ENCODE data around the gene USF1. TPM values are rescaled to one million over a fixed set of nuclear protein-coding genes. Genes with fewer than 3 reads are reported as not detected.
A peak's percentile ranks its signal among the peaks of the same experiment; 100 is the strongest.

USF1 gene, protein sequence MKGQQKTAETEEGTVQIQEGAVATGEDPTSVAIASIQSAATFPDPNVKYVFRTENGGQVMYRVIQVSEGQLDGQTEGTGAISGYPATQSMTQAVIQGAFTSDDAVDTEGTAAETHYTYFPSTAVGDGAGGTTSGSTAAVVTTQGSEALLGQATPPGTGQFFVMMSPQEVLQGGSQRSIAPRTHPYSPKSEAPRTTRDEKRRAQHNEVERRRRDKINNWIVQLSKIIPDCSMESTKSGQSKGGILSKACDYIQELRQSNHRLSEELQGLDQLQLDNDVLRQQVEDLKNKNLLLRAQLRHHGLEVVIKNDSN
- total RNA-seq (2022) (72.1 and 75.4 TPM in 2 replicates), Bru-seq, nascent RNA (percentile 74 among the genes with signal in this experiment), BruChase-seq, experiment 1, labeled RNA remaining after a 6-hour chase (percentile 83 among the genes with signal in this experiment), BruChase-seq, experiment 2, labeled RNA remaining after a 2-hour chase (percentile 89 among the genes with signal in this experiment)
- long read RNA-seq, partial matches to known transcripts = 0 of 12 reads
- long read RNA-seq, other reads (novel, unspliced or antisense) = 5 of 12 reads

DNA sequence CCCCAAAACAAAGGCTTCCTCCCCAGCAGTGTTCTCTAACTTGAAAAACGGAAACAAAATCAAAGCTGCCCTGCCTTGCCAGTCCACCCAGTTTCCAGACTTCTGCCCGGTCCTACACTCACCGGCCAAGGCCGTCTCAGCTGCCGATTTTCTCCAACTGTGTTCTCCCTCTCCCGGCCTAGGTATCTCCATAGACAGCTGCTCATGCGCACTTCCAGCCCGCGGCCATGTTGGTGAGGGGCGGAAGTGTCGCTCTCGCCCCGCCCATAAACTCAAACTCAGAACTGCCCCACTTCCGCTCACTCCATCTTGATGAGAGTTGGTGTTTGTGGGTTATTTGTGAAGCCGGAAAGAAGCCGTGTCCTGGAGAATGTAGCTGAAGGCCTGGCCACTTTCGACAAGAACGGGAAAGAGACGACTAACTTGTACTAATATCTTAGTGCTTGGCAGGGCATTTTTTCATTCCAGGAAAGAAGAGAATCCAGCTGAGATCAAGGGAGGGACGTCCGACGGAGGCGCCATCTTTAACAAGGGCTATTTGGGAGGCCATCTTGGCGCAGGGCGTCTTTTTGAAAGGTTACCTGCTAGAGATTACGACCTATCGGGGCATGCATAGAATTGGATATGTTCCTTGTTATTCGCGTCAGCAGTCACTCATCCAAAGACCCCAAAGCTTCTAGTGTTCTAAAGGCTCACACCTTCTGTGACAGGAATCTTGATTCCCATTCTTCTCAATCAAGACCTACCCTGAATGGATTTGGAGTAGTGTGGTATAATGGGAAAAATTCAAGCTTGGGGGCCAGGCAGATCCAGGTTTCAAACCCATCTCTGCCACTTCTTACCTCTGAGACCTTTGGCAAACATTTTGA is at the start of gene USF1:
Gene USF1 (minus strand): TSS at position 242 of the 869 bp plus-strand sequence. CDS start 2,702 bp downstream, outside the sequence.
- H3K9me3 Mint-ChIP-seq (ENCODE audit: low read depth, unreplicated experiment) = peaks cover 7% of the 10 kb centered on the region
- no peaks in the 10 kb centered on the region for H3K4me1 Mint-ChIP-seq (ENCODE audit: low read depth, unreplicated experiment)
- peak within 1 kb of the TSS; percentile 95 for H3K27ac Mint-ChIP-seq (ENCODE audit: unreplicated experiment)
- CTCF ChIA-PET = interaction anchor here (0.6 to 1.9 kb wide), 8 partner anchors 9 to 68 kb away, joined by 3 to 17 read pairs (median 4); partner anchors contain the start of genes F11R and NECTIN4
- DNase-seq = peak; percentile 94
- peaks cover 50% of the 10 kb centered on the region for H3K36me3 Mint-ChIP-seq (ENCODE audit: insufficient read depth, unreplicated experiment)
- TF ChIP-seq, protein P1, sequence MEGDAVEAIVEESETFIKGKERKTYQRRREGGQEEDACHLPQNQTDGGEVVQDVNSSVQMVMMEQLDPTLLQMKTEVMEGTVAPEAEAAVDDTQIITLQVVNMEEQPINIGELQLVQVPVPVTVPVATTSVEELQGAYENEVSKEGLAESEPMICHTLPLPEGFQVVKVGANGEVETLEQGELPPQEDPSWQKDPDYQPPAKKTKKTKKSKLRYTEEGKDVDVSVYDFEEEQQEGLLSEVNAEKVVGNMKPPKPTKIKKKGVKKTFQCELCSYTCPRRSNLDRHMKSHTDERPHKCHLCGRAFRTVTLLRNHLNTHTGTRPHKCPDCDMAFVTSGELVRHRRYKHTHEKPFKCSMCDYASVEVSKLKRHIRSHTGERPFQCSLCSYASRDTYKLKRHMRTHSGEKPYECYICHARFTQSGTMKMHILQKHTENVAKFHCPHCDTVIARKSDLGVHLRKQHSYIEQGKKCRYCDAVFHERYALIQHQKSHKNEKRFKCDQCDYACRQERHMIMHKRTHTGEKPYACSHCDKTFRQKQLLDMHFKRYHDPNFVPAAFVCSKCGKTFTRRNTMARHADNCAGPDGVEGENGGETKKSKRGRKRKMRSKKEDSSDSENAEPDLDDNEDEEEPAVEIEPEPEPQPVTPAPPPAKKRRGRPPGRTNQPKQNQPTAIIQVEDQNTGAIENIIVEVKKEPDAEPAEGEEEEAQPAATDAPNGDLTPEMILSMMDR (IDR thresholded peaks at IDR 0.05; ENCODE audit: unreplicated experiment) = no peak
- peak within 1 kb of the TSS; percentile 88 for H3K4me3 Mint-ChIP-seq (ENCODE audit: low read depth, unreplicated experiment)
- intact Hi-C loops (cut with micrococcal nuclease; ENCODE audit: unreplicated experiment) = loop anchor here (2.0 to 5.0 kb wide), 2 partner anchors 33 to 36 kb away; no protein-coding TSS in a partner anchor
- TSS peak; percentile 87 for BruUV-seq (replicated peaks)
- H3K27me3 Mint-ChIP-seq (ENCODE audit: unreplicated experiment) = no peaks in the 10 kb centered on the region

DNA sequence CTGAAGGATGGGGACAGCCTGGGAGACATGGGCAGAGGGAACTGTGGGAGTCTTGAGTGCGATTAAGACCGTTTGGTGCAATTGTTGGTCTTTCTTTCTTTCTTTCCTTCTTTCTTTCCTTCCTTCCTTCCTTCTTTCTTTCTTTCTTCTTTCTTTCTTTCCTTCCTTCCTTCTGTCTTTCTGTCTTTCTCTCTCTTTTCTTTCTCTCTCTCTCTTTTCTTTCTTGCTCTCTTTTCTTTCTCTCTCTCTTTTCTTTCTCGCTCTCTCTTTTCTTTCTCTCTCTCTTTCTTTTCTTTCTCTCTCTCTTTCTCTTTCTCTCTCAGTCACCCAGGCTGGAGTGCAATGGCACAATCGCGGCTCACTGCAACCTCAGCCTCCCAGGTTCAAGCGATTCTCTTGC is 49.5 kb upstream of the USF1 start:
- BruUV-seq (replicated peaks) = no TSS peak

DNA sequence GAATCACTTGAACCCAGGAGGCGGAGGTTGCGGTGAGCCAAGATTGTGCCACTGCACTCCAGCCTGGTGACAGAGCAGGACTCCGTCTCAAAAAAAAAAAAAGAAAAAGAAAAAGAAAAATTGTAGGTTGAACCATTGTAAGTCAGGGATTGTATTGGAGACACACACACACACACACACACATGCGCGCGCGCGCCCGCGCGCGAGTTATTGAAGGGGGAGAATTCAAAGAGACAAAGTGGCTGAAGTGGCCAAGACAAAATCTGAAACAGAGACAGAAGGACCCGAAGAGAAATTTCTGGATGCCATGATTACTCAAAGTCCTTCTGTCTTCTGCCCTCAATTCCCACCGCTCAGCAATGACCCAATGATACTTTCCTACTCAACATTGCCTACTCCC is 48.7 kb upstream of the USF1 start:
- Mint-ChIP-seq H3K4me1 (ENCODE audit: low read depth, unreplicated experiment) (peaks cover 70% of the 10 kb centered on the region), H3K9me3 (ENCODE audit: low read depth, unreplicated experiment) (no peaks in the 10 kb centered on the region), H3K4me3 (ENCODE audit: low read depth, unreplicated experiment) (no peak overlapping the region), H3K27me3 (ENCODE audit: unreplicated experiment) (no peaks in the 10 kb centered on the region), H3K27ac (ENCODE audit: unreplicated experiment) (no peak overlapping the region), H3K36me3 (ENCODE audit: insufficient read depth, unreplicated experiment) (peaks cover 24% of the 10 kb centered on the region)
- no peak for DNase-seq
- intact Hi-C loops (cut with micrococcal nuclease; ENCODE audit: unreplicated experiment) = no loop called here
- BruUV-seq (replicated peaks) = no TSS peak
- TF ChIP-seq, protein P1 (IDR thresholded peaks at IDR 0.05; ENCODE audit: unreplicated experiment) = no peak
- CTCF ChIA-PET = no interaction called here

More for the DNA sequence above, 49.5 kb upstream of the USF1 start:
- H3K27me3 Mint-ChIP-seq (ENCODE audit: unreplicated experiment) = no peaks in the 10 kb centered on the region
- no peak for DNase-seq
- H3K36me3 Mint-ChIP-seq (ENCODE audit: insufficient read depth, unreplicated experiment) = peaks cover 24% of the 10 kb centered on the region
- peaks cover 63% of the 10 kb centered on the region for H3K4me1 Mint-ChIP-seq (ENCODE audit: low read depth, unreplicated experiment)
- peak overlapping the region; percentile 1 for H3K27ac Mint-ChIP-seq (ENCODE audit: unreplicated experiment)
- CTCF ChIA-PET = interaction anchor here (2.7 kb wide), 1 partner anchor 49 kb away, joined by 17 read pairs; the partner anchor contains the start of gene USF1
- no peak overlapping the region for H3K4me3 Mint-ChIP-seq (ENCODE audit: low read depth, unreplicated experiment)
- intact Hi-C loops (cut with micrococcal nuclease; ENCODE audit: unreplicated experiment) = loop anchor here (5.0 kb wide), 1 partner anchor 33 kb away; no protein-coding TSS in a partner anchor
- TF ChIP-seq, protein P1 (IDR thresholded peaks at IDR 0.05; ENCODE audit: unreplicated experiment) = no peak
- H3K9me3 Mint-ChIP-seq (ENCODE audit: low read depth, unreplicated experiment) = no peaks in the 10 kb centered on the region

DNA sequence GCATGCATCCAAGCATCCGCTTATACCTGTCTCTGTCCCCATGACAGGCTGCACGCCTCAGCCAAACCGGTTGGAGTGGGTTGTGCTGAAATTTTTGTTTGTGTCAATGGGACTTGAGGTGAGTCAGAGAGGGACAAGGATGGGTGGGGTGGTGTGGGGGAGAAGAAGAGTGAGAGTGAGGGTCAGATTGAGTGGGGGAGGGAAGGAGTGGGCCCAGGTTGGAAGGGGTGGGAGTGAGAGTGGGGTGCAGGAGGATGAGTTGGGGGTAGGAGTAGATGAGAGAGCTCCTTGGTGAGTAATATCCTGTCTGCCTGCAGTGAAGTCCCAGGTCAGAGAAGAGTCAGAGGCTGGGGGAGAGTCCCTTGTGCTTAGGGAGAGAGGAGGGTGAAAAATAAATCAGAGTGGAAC is 46.8 kb upstream of the USF1 start:
- peak; percentile 67 for DNase-seq
- H3K36me3 Mint-ChIP-seq (ENCODE audit: insufficient read depth, unreplicated experiment) = peaks cover 24% of the 10 kb centered on the region
- TF ChIP-seq, protein P1 (IDR thresholded peaks at IDR 0.05; ENCODE audit: unreplicated experiment) = no peak
- no peaks in the 10 kb centered on the region for H3K27me3 Mint-ChIP-seq (ENCODE audit: unreplicated experiment)
- peak overlapping the region; percentile 39 for H3K27ac Mint-ChIP-seq (ENCODE audit: unreplicated experiment)
- CTCF ChIA-PET = interaction anchor here (1.2 kb wide), 1 partner anchor 10 kb away, joined by 5 read pairs; no protein-coding TSS in a partner anchor
- H3K4me1 Mint-ChIP-seq (ENCODE audit: low read depth, unreplicated experiment) = peaks cover 73% of the 10 kb centered on the region
- BruUV-seq (replicated peaks) = no TSS peak
- H3K4me3 Mint-ChIP-seq (ENCODE audit: low read depth, unreplicated experiment) = no peak overlapping the region
- H3K9me3 Mint-ChIP-seq (ENCODE audit: low read depth, unreplicated experiment) = no peaks in the 10 kb centered on the region
- intact Hi-C loops (cut with micrococcal nuclease; ENCODE audit: unreplicated experiment) = no loop called here
